LoVo (cell line): ENCODE measurements around the gene NEK8.
A peak's percentile ranks its signal among the peaks of the same experiment; 100 is the strongest.
"Not testable (repeated sequence)": the region's sequence is repeated elsewhere in the genome, so short reads cannot be mapped to it uniquely, and the experiment has no call there.

Experiments used
- DNase-seq: peaks from one replicate; pipeline ENCODE4 v3.0.0-alpha.2; 2016; ENCODE audit warnings: low spot score

The NEK8 gene

GRCh38 chr17:28763804-28764266 is 35.2 kb downstream of the NEK8 start:
- peak; percentile 57 for DNase-seq

DNA sequence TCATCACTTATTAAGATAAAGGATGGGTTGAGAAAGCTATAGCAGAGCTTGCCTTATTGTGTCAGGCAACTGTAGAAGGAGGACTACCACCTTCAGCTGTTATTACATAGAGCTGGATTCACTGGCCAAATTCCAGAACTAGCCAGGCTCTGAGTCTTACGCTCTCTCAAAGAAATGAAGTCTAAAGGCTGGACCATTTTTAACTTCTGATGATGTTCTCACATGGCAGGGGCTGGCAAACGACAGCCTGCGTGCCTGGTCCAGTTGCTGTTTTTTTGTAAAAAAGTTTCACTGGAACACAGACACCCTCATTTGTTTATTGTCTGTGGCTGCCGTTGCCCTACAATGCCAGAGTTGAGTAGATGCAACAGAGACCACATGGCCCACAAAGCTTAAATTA is 36.5 kb downstream of the NEK8 start:
- no peak for DNase-seq

DNA sequence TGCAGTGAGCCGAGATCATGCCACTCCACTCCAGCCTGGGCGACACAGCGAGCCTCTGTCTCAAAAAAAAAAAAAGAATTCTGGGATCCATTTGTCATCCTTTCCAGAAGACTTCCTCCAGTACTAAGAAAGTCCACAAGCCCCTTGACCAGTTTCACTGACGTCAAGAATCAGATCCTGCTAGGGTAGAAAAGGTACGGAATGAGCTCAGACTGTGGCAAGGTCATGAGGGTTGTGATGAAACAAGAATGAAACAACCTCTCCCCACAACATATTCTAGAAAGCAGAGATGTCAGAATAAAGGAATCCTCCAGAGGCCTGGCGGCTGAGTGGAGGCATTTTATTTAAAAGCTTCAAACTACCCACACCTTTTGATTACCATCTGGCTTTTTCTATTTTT is 45.1 kb downstream of the NEK8 start:
- DNase-seq = no peak

DNA sequence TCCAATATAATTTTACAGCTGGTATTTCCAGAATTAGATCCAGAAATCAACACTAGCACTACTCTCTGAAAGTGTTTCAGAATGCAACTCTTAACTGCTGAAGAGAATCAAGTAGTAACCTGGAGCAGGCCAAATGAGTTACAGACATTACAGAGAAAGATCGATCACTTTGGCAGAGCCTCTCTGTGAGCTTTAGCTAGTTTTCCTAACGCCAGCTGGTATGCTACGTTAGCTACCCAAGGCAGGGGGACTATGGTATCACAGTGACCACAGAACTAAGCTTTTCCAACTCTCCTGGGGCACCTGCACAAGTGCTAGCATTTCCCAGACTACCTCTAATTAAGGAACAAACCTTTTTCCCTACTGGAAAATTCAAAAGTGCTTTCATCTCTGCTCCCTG is 45.6 kb downstream of the NEK8 start:
- DNase-seq = no peak

- DNase-seq = no peak
Observed at GRCh38 chr17:28777178-28777577, 48.6 kb downstream of the NEK8 start.

GRCh38 chr17:28779601-28780000 is 51.0 kb downstream of the NEK8 start:
- DNase-seq = not testable (repeated sequence)

DNA sequence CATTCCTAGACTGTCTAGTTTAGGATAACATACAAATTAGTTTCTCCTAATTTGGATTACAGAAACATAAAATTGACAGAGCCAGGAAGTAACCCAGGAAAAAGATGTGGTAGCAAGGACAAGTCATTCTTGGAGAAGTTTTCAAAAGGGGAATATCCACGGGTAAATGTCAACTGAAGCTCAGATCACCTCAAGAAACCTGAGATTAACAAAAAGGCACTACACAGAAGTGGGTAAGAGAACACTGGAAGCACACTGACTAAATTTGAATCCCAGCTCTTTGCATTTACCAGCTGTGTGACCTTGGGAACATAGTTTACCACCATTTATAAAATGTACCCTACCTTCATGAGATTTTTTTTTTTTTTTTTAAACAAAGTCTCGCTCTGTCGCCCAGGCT is 54.6 kb downstream of the NEK8 start:
- no peak for DNase-seq

DNA sequence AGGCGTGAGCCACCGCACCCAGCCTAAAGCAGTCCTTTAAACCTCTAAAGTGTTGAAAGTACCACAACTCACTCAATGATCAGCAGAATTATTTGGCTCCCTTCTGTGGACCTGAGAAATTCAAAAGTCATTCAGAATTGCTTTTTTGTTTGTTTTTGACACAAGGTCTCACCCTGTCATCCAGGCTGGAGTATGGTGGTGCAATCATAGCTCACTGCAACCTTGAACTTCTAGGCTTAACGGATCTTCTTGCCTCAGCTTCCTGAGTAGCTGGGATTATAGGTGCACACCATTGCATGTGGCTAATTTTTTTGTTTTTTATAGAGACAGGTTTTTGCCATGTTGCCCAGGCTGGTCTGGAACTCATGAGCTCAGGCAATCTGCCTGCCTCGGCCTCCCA is 59.5 kb downstream of the NEK8 start:
- DNase-seq = no peak
